ENCODE results near the gene DCN.

DNA sequence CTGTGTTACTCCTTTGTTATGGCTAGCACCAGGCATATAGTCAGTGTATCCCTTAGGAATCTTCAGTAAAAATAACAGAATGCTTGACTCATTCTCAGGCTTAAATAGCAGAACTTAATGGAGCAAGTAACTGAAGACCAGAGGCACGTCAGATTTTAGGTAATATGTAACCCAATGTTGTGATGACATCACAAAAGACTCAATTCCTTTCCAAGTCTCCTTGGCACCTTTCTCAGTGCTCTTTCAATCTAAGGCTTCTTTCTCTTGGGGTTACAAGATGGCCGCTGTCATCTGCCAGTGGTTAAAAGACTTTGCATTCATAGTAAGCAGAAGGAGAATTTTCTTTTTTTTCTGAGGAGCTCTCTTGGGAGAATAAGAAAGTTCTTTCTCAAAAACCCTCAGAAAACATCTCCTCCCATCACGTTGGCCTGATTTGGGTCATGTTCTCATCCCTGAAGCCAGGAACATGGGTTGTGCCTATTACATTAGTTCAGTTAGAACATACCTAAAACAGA is 33.4 kb upstream of the DCN start:
- no peak for TF ChIP-seq GTF2I (CRISPR knock-in tag; conservative IDR thresholded peaks at IDR 0.05)
- no peak for TF ChIP-seq NR3C1 (CRISPR knock-in tag; conservative IDR thresholded peaks at IDR 0.05; ENCODE audit: low read depth)
- no peak for TF ChIP-seq CTCF (IDR thresholded peaks at IDR 0.05)
- TF ChIP-seq ZMAT4 (CRISPR knock-in tag; IDR thresholded peaks at IDR 0.05), result no peak
- TF ChIP-seq SP1 (CRISPR knock-in tag; conservative IDR thresholded peaks at IDR 0.05), result no peak
- no peak for TF ChIP-seq ELF4 (CRISPR knock-in tag; IDR thresholded peaks at IDR 0.05; ENCODE audit: low read depth)
- TF ChIP-seq ESRRA (CRISPR knock-in tag; IDR thresholded peaks at IDR 0.05; ENCODE audit: borderline replicate concordance), result no peak
- TF ChIP-seq, protein P1, sequence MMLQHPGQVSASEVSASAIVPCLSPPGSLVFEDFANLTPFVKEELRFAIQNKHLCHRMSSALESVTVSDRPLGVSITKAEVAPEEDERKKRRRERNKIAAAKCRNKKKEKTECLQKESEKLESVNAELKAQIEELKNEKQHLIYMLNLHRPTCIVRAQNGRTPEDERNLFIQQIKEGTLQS (CRISPR knock-in tag; conservative IDR thresholded peaks at IDR 0.05), result no peak
- no peak for TF ChIP-seq TP53 (CRISPR knock-in tag; IDR thresholded peaks at IDR 0.05)

All from WTC11 (cell line).